GM23338 (cell line): ENCODE results near the gene PGGT1B. TPM values are rescaled to one million over a fixed set of nuclear protein-coding genes. Genes with fewer than 3 reads are reported as not detected.

Experiments
- ATAC-seq: fragments of 200-7000 bp; cut with Tn5 transposase; 3 replicates; pipeline ENCODE4 v1.9.1; 2020
- DNase-seq: peaks from one replicate; pipeline ENCODE4 v3.0.0-alpha.2; 2015; ENCODE audit warnings: low spot score
- H2AFZ ChIP-seq: fragments of 200-600 bp; sonication (generic); 2 replicates; pipeline ENCODE4 v1.8.0; 2016; ENCODE audit warnings: antibody characterized with exemption, mild to moderate bottlenecking, moderate library complexity
- H3F3A ChIP-seq: fragments of 200-600 bp; sonication (generic); replicated peaks from 2 replicates; pipeline ENCODE4 v1.8.0; 2017; ENCODE audit warnings: antibody characterized with exemption, mixed run types, low read depth
- H3K27ac ChIP-seq: fragments of 200-600 bp; sonication (generic); 2 replicates; pipeline ENCODE4 v1.6.1; 2016; ENCODE audit warnings: low read depth
- H3K27me3 ChIP-seq: fragments of 200-600 bp; sonication (generic); 2 replicates; pipeline ENCODE4 v1.8.0; 2016; ENCODE audit warnings: mild to moderate bottlenecking, mixed run types, moderate library complexity; ENCODE audit not compliant: insufficient read depth
- H3K36me3 ChIP-seq: fragments of 200-600 bp; sonication (generic); 2 replicates; pipeline ENCODE4 v1.8.0; 2016; ENCODE audit warnings: mild to moderate bottlenecking; ENCODE audit not compliant: insufficient read depth
- H3K4me1 ChIP-seq: fragments of 200-600 bp; sonication (generic); 2 replicates; pipeline ENCODE4 v1.8.0; 2016; ENCODE audit warnings: mild to moderate bottlenecking, moderate library complexity; ENCODE audit not compliant: insufficient read depth
- H3K4me2 ChIP-seq: fragments of 200-600 bp; sonication (generic); 2 replicates; pipeline ENCODE4 v1.7.1; 2017; ENCODE audit warnings: mixed run types
- H3K4me3 ChIP-seq: fragments of 200-600 bp; sonication (generic); 2 replicates; pipeline ENCODE4 v1.6.1; 2016; ENCODE audit warnings: mixed run types
- H3K79me2 ChIP-seq: fragments of 200-600 bp; sonication (generic); replicated peaks from 2 replicates; pipeline ENCODE4 v1.8.0; 2017; ENCODE audit warnings: mild to moderate bottlenecking; ENCODE audit not compliant: insufficient read depth
- H3K9me2 ChIP-seq: fragments of 200-600 bp; sonication (generic); 2 replicates; pipeline ENCODE4 v1.8.0; 2017; ENCODE audit not compliant: insufficient read depth
- H4K20me1 ChIP-seq: fragments of 200-600 bp; sonication (generic); replicated peaks from 2 replicates; pipeline ENCODE4 v1.8.0; 2017; ENCODE audit warnings: mild to moderate bottlenecking; ENCODE audit not compliant: insufficient read depth
- H3K27ac Mint-ChIP-seq: 2 replicates; pipeline ENCODE4 v1.8.0; 2020; ENCODE audit warnings: inconsistent platforms, mild to moderate bottlenecking, moderate library complexity, mixed read lengths
- H3K27me3 Mint-ChIP-seq: 3 replicates; pipeline ENCODE4 v1.8.0; 2022; ENCODE audit warnings: low read depth, mild to moderate bottlenecking, moderate library complexity, mixed read lengths, inconsistent platforms; ENCODE audit not compliant: insufficient read depth, poor library complexity
- H3K36me3 Mint-ChIP-seq: 3 replicates; pipeline ENCODE4 v1.8.0; 2021; ENCODE audit warnings: low read depth, mild to moderate bottlenecking, inconsistent platforms, moderate library complexity, mixed read lengths
- H3K4me1 Mint-ChIP-seq: 3 replicates; pipeline ENCODE4 v1.8.0; 2020; ENCODE audit warnings: mild to moderate bottlenecking, inconsistent platforms, mixed read lengths
- H3K4me3 Mint-ChIP-seq: 3 replicates; pipeline ENCODE4 v1.8.0; 2021; ENCODE audit warnings: moderate library complexity, mild to moderate bottlenecking, inconsistent platforms, mixed read lengths
- H3K9me3 Mint-ChIP-seq: 3 replicates; pipeline ENCODE4 v1.8.0; 2020; ENCODE audit warnings: moderate library complexity, mild to moderate bottlenecking, inconsistent platforms, mixed read lengths
- CREB1 ChIP-seq: fragments of 250-450 bp; sonication (Bioruptor Pico); IDR thresholded peaks from 2 replicates; pipeline ENCODE4 v1.5.0; 2020; ENCODE audit warnings: low read depth, mild to moderate bottlenecking, moderate library complexity
- CTCF ChIP-seq, 2 experiments: fragments of 200-600 bp in 1 of 2; sonication (generic) in 1 of 2; conservative IDR thresholded peaks; 2 replicates each; pipeline versions ENCODE4 v1.5.1 to v1.6.1; 2016 to 2017; ENCODE audit warnings: antibody characterized with exemption in 2 of 2, low read depth in 2 of 2, mild to moderate bottlenecking in 2 of 2, moderate library complexity in 1 of 2
- ETS1 ChIP-seq: IDR thresholded peaks from 2 replicates; pipeline ENCODE4 v1.6.1; 2016; ENCODE audit warnings: antibody characterized with exemption
- EZH2 ChIP-seq: fragments of 200-600 bp; sonication (generic); IDR thresholded peaks from one replicate; pipeline ENCODE4 v1.8.0; 2017; ENCODE audit warnings: antibody characterized with exemption, mild to moderate bottlenecking, low read depth; ENCODE audit not compliant: unreplicated experiment
- NANOG ChIP-seq: IDR thresholded peaks from 2 replicates; pipeline ENCODE4 v1.6.1; 2016; ENCODE audit warnings: antibody characterized with exemption, borderline replicate concordance
- POLR2AphosphoS5 ChIP-seq: IDR thresholded peaks from 2 replicates; pipeline ENCODE4 v1.6.1; 2016; ENCODE audit warnings: antibody characterized with exemption, low read depth
- ZNF331 ChIP-seq: fragments of 250-450 bp; sonication (Bioruptor Pico); IDR thresholded peaks from 2 replicates; pipeline ENCODE4 v1.5.0; 2020; ENCODE audit warnings: low read depth, mild to moderate bottlenecking, moderate library complexity
- polyA plus RNA-seq: library from polyadenylated mRNA; unstranded; fragments of >200 nt; fragmentation: Nextera tagmentation; extraction: Ambion mirVana; gene quantifications from 2 replicates; pipeline ENCODE4 v1.2.1, GENCODE V29; 2016
- total RNA-seq: library from RNA; depleted of rRNA; stranded (reverse); fragments of >200 nt; shearing (Covaris generic); gene quantifications from 2 replicates; pipeline ENCODE4 v1.2.3, GENCODE V29; 2014
- TF ChIP-seq, protein P1 (sequence below): IDR thresholded peaks from one replicate; pipeline ENCODE4 v1.6.1; 2018; ENCODE audit warnings: antibody characterized with exemption; ENCODE audit not compliant: unreplicated experiment

Gene PGGT1B
- total and polyA plus RNA-seq, 2 experiments from 2014 or later = 8.6 to 12.9 TPM

GRCh38 chr5:115297031-115297430 is 34.4 kb upstream of the PGGT1B start:
- TF ChIP-seq NANOG = no peak
- TF ChIP-seq, protein P1, sequence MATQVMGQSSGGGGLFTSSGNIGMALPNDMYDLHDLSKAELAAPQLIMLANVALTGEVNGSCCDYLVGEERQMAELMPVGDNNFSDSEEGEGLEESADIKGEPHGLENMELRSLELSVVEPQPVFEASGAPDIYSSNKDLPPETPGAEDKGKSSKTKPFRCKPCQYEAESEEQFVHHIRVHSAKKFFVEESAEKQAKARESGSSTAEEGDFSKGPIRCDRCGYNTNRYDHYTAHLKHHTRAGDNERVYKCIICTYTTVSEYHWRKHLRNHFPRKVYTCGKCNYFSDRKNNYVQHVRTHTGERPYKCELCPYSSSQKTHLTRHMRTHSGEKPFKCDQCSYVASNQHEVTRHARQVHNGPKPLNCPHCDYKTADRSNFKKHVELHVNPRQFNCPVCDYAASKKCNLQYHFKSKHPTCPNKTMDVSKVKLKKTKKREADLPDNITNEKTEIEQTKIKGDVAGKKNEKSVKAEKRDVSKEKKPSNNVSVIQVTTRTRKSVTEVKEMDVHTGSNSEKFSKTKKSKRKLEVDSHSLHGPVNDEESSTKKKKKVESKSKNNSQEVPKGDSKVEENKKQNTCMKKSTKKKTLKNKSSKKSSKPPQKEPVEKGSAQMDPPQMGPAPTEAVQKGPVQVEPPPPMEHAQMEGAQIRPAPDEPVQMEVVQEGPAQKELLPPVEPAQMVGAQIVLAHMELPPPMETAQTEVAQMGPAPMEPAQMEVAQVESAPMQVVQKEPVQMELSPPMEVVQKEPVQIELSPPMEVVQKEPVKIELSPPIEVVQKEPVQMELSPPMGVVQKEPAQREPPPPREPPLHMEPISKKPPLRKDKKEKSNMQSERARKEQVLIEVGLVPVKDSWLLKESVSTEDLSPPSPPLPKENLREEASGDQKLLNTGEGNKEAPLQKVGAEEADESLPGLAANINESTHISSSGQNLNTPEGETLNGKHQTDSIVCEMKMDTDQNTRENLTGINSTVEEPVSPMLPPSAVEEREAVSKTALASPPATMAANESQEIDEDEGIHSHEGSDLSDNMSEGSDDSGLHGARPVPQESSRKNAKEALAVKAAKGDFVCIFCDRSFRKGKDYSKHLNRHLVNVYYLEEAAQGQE = no peak
- no peak for TF ChIP-seq CTCF (conservative IDR thresholded peaks at IDR 0.05; ENCODE audit: low read depth in 2 of 2)
- no peak for TF ChIP-seq ZNF331 (CRISPR knock-in tag)
- no peak for TF ChIP-seq EZH2
- TF ChIP-seq CREB1 (CRISPR knock-in tag) = no peak
- Mint-ChIP-seq H3K4me1 (peaks cover 10% of the 10 kb centered on the region), H3K36me3 (peaks cover 6% of the 10 kb centered on the region), H3K27me3 (peaks cover 5% of the 10 kb centered on the region), H3K27ac (no peak overlapping the region), H3K9me3 (no peaks in the 10 kb centered on the region), H3K4me3 (peak overlapping the region; percentile 35; the same call in 1 of the 3 replicates)
- H2AFZ ChIP-seq = no peak overlapping the region; the same call in 1 of the 2 replicates
- peak overlapping the region; percentile 41 for H3K4me2 ChIP-seq
- peak overlapping the region; percentile 34 for H3K4me3 ChIP-seq
- no peaks in the 10 kb centered on the region for H3F3A ChIP-seq
- H3K79me2 ChIP-seq = peaks cover 39% of the 10 kb centered on the region
- peaks cover 12% of the 10 kb centered on the region for H4K20me1 ChIP-seq
- DNase-seq = no peak
- no peak overlapping the region for H3K27ac ChIP-seq
- H3K36me3 ChIP-seq = no peaks in the 10 kb centered on the region; the same call in 1 of the 2 replicates
- H3K9me2 ChIP-seq = 0 out of 2 replicates have a peak, but pooled peaks cover 3% of the 10 kb centered on the region
- no peaks in the 10 kb centered on the region for H3K27me3 ChIP-seq
- no peak for ATAC-seq
- peaks cover 14% of the 10 kb centered on the region for H3K4me1 ChIP-seq

- peaks cover 10% of the 10 kb centered on the region for H3K4me1 Mint-ChIP-seq
- H3K9me2 ChIP-seq = 0 out of 2 replicates have a peak, but pooled peaks cover 3% of the 10 kb centered on the region
- no peaks in the 10 kb centered on the region for H3F3A ChIP-seq
- peaks cover 46% of the 10 kb centered on the region for H3K79me2 ChIP-seq
- peaks cover 14% of the 10 kb centered on the region for H3K4me1 ChIP-seq
- H3K9me3 Mint-ChIP-seq = no peaks in the 10 kb centered on the region
- peak within 1 kb of the TSS; percentile 99 for H3K4me3 ChIP-seq
- H3K36me3 Mint-ChIP-seq = peaks cover 9% of the 10 kb centered on the region
- H3K27me3 Mint-ChIP-seq = peaks cover 5% of the 10 kb centered on the region
- peak within 1 kb of the TSS; percentile 99 for H3K4me2 ChIP-seq
- DNase-seq (peak; percentile 86), ATAC-seq (peak; percentile 95)
- H3K27me3 ChIP-seq = no peaks in the 10 kb centered on the region
- peak within 1 kb of the TSS; percentile 94 for H3K27ac Mint-ChIP-seq
- peak within 1 kb of the TSS; percentile 86; the same call in 1 of the 2 replicates for H3K27ac ChIP-seq
- TF ChIP-seq ETS1 (no peak), POLR2AphosphoS5 (peak; percentile 98)
- peaks cover 15% of the 10 kb centered on the region for H4K20me1 ChIP-seq
- H2AFZ ChIP-seq = peak within 1 kb of the TSS; percentile 98
- H3K4me3 Mint-ChIP-seq = peak within 1 kb of the TSS; percentile 97
- H3K36me3 ChIP-seq = no peaks in the 10 kb centered on the region; the same call in 1 of the 2 replicates
These were observed 33.7 kb upstream of the PGGT1B start, which contains the start of gene CCDC112 for GRCh38 chr5:115296124-115297022. TSS of gene CCDC112 (minus strand) at chr5:115296654. CDS start at chr5:115296543, 111 bp downstream.
